NCI-H2196 (cell line): ENCODE data around the gene ANO7.
A peak's percentile ranks its signal among the peaks of the same experiment; 100 is the strongest.

Experiments used
- DNase-seq: peaks from one replicate; lab custom pipeline; 2025; ENCODE audit not compliant: unreplicated experiment; lab: John Stamatoyannopoulos, UW

ANO7 gene

DNA sequence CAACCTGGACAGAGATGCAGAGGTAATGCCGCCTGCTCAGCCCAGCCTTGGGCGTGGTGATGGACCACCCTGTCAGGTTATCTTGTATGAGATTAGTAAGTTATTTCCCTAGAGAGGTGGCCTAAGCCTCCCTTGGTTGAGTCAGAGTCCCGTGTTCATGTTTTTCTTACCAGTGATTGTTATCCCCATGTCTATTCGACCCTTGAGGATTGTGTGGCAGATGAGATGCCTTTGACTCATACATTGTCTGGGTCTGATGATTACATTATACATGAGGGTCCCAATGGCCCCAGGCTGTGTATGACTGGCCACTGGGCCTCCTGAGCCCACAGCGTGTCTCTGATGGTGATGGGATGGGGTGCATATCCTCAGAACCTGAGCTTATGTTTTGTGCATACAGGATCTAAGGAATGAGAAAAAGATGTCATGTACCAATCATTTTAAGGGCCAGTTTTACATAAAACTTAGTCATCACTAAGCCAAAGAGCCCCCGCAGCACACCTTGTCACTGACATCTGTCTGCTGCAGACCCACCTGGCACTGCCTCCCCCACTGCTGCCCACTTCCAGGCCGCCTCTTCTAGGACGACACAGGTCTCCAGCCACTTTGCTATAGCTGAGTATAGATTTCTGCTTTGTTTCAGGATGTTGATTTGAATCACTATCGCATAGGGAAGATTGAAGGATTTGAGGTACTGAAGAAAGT is 30.5 kb upstream of the ANO7 start:
- DNase-seq = no peak

DNA sequence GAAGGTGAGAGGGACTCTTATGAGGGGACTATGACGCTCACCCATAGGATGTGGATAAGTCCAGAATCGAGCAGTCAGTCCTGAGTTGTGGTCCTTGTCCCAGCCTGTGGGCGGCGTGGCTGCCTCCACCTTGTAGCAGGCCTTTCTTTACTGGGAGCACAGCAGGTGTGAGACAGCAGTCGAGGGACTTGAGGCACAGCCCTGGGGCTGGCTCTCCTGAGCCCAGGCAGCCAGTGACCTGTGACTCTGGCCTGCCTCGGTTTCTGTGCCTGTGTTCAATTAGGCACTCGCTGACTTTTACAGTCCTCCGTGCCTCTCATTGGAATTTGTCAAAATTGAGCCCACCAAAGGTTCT is 30.0 kb upstream of the ANO7 start:
- no peak for DNase-seq

- DNase-seq = no peak
These were observed 29.4 kb upstream of the ANO7 start for GRCh38 chr2:241159116-241159515.

- no peak for DNase-seq
These were observed 28.2 kb upstream of the ANO7 start for GRCh38 chr2:241160318-241160717.

- peak; percentile 71 for DNase-seq
These were observed 26.7 kb upstream of the ANO7 start for GRCh38 chr2:241161646-241162281.

DNA sequence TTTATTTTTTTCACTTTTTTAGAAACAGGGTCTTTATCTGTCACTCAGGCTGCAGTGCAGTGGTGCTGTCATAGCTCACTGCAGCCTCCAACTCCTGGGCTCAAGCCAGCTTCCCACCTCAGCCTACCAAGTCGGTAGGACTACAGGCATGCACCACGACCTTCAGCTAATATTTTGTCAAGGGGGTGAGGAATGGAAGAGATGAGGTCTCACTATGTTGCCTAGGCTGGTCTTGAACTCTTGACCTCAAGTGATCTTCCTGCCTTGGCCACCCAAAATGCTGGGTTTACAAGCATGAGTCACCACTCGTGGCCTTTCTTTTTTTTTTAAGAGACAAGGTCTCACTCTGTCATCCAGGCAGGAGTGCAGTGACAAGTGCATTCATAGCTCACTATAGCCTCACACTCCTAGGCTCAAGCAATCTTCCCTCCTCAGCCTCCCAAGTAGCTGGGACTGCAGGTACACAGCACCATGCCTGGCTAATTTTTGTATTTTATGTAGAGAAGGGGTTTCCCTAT is 24.8 kb upstream of the ANO7 start:
- DNase-seq = no peak

DNA sequence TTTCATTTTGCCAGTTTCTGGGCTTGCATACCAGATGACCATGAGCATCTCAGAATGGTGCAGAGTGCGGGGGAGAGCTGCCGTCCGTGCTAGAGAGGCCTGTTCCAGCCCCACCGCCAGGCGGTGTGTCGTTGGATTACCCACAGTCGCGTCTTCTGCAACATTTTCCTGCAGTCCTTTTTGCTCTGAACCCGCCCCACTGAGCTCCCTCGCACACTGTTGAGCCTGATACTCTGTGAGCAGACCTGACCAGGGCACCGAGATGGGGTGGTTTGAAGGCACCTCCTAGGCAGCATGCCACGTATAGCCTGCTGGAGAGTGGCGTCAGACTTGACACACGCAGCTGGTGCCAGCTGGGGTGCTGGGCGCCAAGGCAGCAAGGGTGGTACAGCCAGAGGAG is 20.1 kb upstream of the ANO7 start:
- no peak for DNase-seq

- no peak for DNase-seq
These were observed 14.9 kb upstream of the ANO7 start for GRCh38 chr2:241173557-241173956.

- DNase-seq = no peak
These were observed 10.7 kb upstream of the ANO7 start for GRCh38 chr2:241177526-241178334.

DNA sequence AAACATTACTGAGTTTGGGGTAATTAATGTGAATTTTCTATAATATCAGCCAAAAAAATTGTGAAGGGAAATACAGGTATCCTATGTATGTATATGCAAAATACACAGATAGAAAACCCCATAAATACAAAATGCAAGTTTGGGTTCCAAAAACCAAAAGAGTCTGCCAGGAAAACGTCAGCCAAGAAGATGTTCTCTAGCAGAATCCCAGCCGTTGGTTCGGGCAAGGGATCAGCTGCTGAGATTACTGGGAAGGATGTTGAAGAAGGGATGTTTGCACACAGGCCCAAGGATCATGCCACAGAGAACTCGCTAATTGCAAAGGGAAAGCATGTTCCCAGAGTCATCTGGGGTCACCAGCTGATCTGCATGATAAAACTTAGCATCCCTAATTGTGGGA is 9.5 kb upstream of the ANO7 start:
- no peak for DNase-seq

GRCh38 chr2:241179899-241180298 is 8.6 kb upstream of the ANO7 start:
- DNase-seq = no peak

GRCh38 chr2:241180495-241180894 is 8.0 kb upstream of the ANO7 start:
- DNase-seq = no peak

- DNase-seq = no peak
These were observed 6.4 kb upstream of the ANO7 start for GRCh38 chr2:241182126-241182525.

- DNase-seq = no peak
These were observed 5.8 kb upstream of the ANO7 start for GRCh38 chr2:241182531-241183133.

GRCh38 chr2:241183221-241183620 is 5.3 kb upstream of the ANO7 start:
- no peak for DNase-seq

- DNase-seq = no peak
These were observed 3.6 kb upstream of the ANO7 start for GRCh38 chr2:241184901-241185300.

DNA sequence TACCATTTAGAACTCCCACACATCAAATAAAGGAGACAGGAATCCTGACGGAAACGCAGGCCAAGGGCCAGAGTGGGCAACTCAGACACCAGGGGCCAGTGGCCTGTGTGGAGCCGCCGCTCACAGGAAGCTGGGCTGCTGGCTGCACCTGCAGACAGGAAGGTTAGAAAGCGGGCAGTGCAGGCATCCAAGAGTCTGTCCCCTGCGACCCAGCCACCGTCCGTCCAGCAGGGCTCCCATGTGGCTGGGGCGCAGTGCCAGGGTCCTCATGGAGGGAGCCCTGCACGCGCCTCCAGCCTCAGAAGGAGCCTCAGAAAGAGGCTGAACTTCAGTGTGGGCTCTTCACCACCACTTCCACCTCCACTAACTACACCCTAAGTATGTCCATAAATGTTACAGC is 2.5 kb upstream of the ANO7 start:
- DNase-seq = no peak

GRCh38 chr2:241187101-241187917 is 1.2 kb upstream of the ANO7 start:
- DNase-seq = no peak

GRCh38 chr2:241187918-241188234 is 601 bp upstream of the ANO7 start:
- no peak for DNase-seq

- DNase-seq = no peak
These were observed 797 bp downstream of the ANO7 start for GRCh38 chr2:241189093-241189855.
